ENCODE measurements around the gene SLC10A6. TPM values are rescaled to one million over a fixed set of nuclear protein-coding genes. Genes with fewer than 3 reads are reported as not detected.

Gene SLC10A6
- total and polyA plus RNA-seq, 12 donors, result 0.11 to 0.96 (median 0.42) TPM; not detected in 3

DNA sequence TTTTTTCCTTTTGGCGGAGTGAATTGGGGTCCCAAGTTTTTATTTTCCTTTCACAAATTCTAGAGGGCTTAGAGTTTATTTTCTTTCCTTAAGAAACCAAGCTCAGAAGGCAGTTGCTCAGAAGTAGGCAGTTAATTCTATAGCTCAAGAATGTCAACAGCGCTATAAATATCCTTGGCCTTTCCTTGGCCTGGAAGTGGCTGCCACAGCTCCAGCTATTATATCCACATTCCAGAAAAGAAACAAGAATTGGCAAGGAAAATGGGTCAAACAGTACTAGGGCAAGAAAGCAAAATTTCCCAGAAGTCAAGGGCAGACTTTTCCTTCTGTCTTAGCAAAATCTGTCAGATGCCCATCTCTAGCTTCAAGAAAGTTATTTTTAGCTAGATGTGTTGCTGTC is 31.0 kb downstream of the SLC10A6 start:
- Histone ChIP-seq H3K27me3 (no peaks in the 10 kb centered on the region), H3K4me1 (replicated peaks in 1 of 2) (no peaks in the 10 kb centered on the region), H3K9me3 (replicated peaks in 1 of 3) (no peaks in the 10 kb centered on the region), H3K27ac (no peak overlapping the region), H3K4me3 (no peak overlapping the region), H3K36me3 (replicated peaks in 1 of 2) (no peaks in the 10 kb centered on the region)
- TF ChIP-seq POLR2A (IDR thresholded peaks at IDR 0.05), result no peak
- TF ChIP-seq, protein P1, sequence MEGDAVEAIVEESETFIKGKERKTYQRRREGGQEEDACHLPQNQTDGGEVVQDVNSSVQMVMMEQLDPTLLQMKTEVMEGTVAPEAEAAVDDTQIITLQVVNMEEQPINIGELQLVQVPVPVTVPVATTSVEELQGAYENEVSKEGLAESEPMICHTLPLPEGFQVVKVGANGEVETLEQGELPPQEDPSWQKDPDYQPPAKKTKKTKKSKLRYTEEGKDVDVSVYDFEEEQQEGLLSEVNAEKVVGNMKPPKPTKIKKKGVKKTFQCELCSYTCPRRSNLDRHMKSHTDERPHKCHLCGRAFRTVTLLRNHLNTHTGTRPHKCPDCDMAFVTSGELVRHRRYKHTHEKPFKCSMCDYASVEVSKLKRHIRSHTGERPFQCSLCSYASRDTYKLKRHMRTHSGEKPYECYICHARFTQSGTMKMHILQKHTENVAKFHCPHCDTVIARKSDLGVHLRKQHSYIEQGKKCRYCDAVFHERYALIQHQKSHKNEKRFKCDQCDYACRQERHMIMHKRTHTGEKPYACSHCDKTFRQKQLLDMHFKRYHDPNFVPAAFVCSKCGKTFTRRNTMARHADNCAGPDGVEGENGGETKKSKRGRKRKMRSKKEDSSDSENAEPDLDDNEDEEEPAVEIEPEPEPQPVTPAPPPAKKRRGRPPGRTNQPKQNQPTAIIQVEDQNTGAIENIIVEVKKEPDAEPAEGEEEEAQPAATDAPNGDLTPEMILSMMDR (IDR thresholded peaks at IDR 0.05), result no peak
- WGBS, 4 donors, result 91 to 98% (median 93%) methylated on average over 2 of the region's 2 CpGs
- intact Hi-C loops (cut with DNase I), result no loop called here
- DNase-seq, result no peak

DNA sequence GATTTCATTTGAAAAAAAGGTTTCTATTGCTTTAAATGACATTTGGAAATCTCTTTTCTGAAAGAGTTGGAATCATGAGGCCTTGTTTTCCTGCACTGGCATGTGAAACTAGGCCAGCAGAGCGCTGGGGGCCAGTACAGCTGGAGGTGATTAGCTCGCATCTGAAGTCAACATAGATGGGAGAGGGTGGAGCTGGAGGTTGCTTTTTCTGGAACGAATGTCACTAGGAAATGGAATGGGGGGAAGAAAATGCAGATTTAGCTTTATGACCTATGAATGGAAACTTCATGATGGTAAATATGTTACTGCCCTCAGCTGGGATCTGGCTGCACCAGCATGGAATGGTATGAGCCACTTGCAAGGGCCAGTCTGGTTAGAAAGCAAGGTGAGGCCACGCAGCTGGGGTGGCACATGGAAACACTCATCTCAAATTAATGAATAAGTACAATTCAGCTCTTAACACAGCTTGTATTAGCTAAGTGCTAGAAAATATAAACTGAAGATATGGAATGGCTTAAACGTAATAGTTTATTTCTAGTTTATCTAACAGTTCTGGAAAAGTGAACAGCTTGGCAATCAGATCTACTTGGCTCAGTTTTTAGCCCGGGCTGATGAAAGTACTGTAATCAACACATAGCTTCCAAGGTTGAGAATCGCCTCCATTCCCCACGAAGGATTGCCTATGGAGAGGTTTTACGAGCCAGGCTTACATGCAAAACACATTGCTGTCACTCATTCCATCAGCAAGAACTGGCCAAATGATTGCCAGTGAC is 32.5 kb downstream of the SLC10A6 start:
- TF ChIP-seq, protein P1 (IDR thresholded peaks at IDR 0.05), result no peak
- Histone ChIP-seq H3K9me3 (replicated peaks in 1 of 3) (no peaks in the 10 kb centered on the region), H3K4me3 (no peak overlapping the region), H3K27ac (no peak overlapping the region), H3K27me3 (no peaks in the 10 kb centered on the region), H3K36me3 (replicated peaks in 1 of 2) (no peaks in the 10 kb centered on the region), H3K4me1 (replicated peaks in 1 of 2) (no peaks in the 10 kb centered on the region)
- 77 to 90% (median 80%) methylated on average over 9 of the region's 9 CpGs for WGBS, 4 donors
- intact Hi-C loops (cut with DNase I), result no loop called here
- no peak for DNase-seq

DNA sequence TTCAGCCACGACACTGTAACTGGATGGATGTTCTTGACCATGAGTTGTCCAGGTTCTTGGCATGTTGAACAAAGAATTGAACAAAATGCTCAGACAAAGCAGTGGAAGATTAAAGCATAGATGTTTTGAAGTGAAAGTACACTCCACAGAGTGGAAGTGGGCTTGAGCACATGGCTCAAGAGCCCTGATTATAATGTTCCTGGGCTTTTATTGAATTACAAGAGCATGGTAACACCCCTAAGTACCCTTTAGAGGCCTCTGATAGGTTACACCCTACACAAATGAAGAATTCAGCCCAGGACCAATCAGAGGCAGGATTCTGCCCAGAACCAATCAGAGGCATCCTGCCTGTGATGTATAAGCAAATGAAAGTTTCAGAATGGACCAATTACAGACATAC is 33.5 kb downstream of the SLC10A6 start:
- intact Hi-C loops (cut with DNase I), result no loop called here
- no peak overlapping the region for H3K4me3 ChIP-seq
- H3K27me3 ChIP-seq, result no peaks in the 10 kb centered on the region
- no peak for DNase-seq
- 86 to 100% (median 92%) methylated on average over 1 of the region's 1 CpG for WGBS, 4 donors
- no peaks in the 10 kb centered on the region for H3K9me3 ChIP-seq (replicated peaks in 1 of 3)
- H3K27ac ChIP-seq, result no peak overlapping the region
- no peaks in the 10 kb centered on the region for H3K36me3 ChIP-seq (replicated peaks in 1 of 2)
- no peaks in the 10 kb centered on the region for H3K4me1 ChIP-seq (replicated peaks in 1 of 2)
- TF ChIP-seq POLR2A (IDR thresholded peaks at IDR 0.05), result no peak
- TF ChIP-seq, protein P1 (IDR thresholded peaks at IDR 0.05), result no peak

DNA sequence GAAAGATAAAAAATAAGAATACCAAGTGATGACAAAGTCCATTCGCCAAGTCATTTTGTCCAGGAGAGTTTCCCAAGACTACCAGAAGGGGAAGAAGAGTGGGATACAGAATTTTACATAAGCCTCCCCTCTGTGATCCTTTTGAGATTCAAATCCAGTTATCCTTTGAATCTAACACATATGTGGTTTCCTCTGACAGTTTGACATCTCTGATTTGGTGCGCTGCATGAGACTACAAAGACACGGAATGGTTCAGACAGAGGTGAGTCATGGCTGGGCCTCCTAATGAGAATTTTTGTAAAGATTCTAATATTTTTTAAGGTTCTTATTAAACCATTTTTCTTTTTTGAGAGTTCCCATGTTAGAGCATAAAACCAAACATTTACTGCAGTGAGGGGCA is 38.3 kb downstream of the SLC10A6 start:
- Histone ChIP-seq H3K36me3 (replicated peaks in 1 of 2) (peaks cover 0 to 5% of the 10 kb centered on the region in 2 donors), H3K4me3 (no peak overlapping the region), H3K27ac (no peak overlapping the region), H3K9me3 (replicated peaks in 1 of 3) (no peaks in the 10 kb centered on the region), H3K27me3 (no peaks in the 10 kb centered on the region), H3K4me1 (replicated peaks in 1 of 2) (no peaks in the 10 kb centered on the region)
- WGBS, 4 donors, result 93 to 97% (median 96%) methylated on average over 3 of the region's 3 CpGs
- intact Hi-C loops (cut with DNase I), result no loop called here
- TF ChIP-seq, protein P1 (IDR thresholded peaks at IDR 0.05), result no peak
- TF ChIP-seq POLR2A (IDR thresholded peaks at IDR 0.05), result no peak
- no peak for DNase-seq

Measured in adrenal gland (tissue), 12 donors.